ENCODE measurements around the gene PPEF1. TPM values are rescaled to one million over a fixed set of nuclear protein-coding genes. Genes with fewer than 3 reads are reported as not detected.
"Not testable (repeated sequence)": the region's sequence is repeated elsewhere in the genome, so short reads cannot be mapped to it uniquely, and the experiment has no call there.

PPEF1 gene
- total RNA-seq, 1 donor from 2014 or later: not detected

DNA sequence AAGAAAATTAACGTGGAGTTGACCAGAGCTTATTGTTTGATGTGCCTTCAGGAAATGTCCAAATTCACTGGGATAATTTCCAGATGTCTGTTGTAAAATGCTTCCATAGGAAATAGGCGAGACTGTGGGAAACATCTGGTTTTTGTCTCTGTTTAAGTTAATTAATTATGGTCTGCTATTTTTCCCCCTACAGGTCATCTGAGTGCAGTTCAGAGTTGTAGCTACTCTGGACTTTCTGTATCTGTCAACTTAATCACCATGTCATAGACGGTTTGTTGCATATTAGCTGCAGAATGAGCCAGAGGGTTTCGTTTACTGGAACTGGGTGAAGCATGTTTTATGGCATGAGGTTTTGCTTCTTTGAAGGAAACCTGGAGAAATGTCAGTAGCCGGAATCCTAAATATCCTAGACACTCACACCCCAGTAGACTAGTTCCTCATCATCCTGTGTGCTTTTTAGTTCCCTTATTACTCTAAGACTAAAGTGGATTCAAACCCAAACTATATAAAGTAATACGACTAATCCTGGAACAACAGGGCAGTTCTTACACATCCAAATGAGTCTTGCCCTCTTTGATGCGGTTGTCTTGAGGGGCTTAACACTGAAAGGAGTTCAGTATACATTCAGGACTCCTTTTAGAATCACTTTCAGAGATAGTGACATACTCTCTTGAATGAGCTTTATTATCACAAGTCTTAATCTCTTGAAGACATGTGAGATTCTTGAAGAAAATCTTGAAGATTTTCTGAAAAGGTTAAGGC is 62.5 kb downstream of the PPEF1 start:
- intact Hi-C loops (cut with micrococcal nuclease): no loop called here

DNA sequence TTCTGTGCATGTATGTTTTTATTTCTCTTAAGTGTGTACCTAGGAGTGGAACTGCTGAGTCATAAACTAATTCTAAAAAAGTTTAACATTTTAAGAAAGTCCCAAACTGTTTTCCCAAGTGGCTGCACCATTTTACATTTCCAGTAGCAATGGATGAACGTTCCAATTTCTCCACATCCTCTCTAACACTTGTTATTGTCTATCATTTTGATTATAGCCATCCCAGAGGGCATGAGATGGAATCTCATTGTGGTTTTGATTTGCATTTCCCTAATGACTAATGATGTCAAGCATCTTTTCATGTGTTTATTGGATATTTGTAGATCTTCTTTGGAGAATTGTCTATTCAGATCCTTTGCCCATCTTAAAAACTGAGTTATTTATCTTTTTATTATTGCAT is 82.5 kb downstream of the PPEF1 start:
- intact Hi-C loops (cut with micrococcal nuclease): no loop called here

DNA sequence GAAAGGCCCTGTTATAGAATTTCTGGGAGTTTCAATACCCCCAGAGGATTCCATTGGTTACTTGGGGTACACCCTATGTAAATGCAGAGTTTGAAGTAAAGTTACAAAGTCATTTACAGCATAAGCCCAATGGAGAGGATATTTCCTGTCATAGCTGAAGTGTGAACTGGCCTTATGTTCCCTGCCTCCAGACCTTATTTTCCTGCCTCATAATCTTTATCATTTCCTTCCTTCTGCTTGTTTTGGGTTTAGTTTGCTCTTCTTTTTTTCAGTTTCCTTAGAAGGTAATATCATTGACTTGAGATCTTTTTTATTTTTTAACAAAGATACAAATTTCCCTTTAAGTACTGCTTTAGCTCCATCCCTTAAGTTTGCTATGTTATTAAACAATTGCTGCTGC is 85.4 kb downstream of the PPEF1 start:
- intact Hi-C loops (cut with micrococcal nuclease): no loop called here

DNA sequence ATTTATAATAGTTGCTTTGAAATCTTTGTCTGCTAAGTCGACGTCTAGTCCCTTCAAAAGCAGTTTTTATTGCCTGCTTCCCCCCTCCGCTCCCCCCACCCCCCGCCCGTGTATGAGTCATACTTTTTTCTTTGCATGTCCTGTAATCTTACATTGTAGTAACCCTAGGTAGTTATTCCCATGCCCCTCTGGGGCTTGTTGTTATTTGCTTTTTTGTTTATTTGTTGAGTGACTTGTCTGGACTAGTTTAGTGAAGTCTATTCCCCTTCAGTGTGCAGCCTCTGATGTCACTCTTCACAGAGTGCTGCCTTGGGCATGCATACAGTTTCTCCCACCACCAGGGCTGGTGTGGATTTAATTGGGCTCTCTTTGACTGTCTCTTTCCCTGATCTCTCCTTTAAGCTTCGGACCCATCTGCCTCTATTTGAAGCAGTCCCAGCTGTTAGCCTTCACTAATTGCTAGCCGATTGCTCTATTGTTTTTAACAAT is 86.2 kb downstream of the PPEF1 start:
- intact Hi-C loops (cut with micrococcal nuclease): no loop called here

DNA sequence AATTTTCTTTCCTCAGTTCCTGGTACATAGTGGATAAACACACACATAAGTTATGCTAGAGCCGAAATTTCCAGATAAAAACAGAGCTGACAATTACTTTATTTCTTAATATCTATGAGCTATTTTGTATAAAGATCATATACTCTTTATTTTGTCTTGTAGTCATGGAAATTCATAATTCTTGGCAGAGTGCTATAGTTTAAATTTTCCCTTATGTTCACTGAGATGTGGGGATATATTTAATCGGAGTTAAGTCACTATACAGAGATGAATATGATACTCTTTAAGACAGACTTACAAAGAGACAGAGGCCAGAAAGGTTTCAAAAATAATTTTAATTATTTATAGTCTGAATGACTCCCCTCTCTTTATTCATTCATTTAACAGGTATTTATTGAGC is 89.7 kb downstream of the PPEF1 start:
- intact Hi-C loops (cut with micrococcal nuclease): no loop called here

DNA sequence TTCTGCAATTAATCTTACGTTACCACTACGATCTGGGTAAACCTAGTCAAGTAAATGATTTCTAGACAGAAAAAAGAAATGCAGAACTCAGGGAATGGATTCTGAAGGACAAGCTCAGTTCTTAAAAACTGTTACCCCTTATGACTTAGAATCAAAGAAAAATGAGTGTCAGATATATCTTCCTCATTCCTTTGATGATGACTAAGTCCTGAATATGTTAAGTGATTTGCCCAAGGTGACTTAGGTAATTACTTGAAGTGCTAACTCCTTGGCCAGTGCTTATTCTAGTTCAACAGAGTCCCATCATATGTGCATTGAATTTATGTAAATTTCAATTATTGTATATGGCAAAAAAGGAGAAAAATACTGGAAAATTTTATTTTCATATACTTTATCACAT is 92.5 kb downstream of the PPEF1 start:
- intact Hi-C loops (cut with micrococcal nuclease): no loop called here

DNA sequence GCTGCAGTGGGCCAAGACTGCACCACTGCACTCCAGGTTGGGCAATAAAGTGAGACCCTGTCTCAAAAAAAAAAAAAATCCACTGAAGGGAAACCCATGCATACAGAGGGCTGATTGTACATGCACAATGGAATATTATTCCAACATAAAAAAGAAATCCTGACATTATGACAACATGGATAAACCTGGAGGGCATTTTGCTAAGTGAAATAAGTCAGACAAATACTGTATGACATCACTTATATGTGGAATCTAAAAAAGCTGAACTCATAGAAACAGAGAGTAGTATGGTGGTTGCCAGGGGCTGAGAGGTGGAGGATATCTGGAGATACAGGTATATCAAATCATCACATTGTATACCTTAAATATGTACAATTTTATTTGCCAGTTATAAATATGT is 102.2 kb downstream of the PPEF1 start:
- intact Hi-C loops (cut with micrococcal nuclease): no loop called here

DNA sequence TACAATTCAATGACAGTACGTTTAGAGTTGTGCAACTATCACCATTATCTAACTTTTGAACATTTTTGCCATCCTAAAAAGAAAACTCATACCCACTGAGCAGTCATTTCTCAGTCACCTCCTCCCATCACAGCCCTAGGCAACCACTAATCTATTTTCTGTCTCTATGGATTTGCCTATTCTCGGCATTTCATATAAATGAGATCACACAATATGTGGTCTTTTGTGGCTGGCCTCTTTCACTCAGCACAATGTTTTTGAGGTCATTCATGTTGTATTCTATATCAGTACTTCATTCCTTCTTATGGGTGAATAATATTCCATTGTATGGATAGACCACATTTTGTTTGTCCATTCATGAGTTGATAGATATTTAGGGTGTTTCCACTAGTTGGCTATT is 103.0 kb downstream of the PPEF1 start:
- intact Hi-C loops (cut with micrococcal nuclease): no loop called here

DNA sequence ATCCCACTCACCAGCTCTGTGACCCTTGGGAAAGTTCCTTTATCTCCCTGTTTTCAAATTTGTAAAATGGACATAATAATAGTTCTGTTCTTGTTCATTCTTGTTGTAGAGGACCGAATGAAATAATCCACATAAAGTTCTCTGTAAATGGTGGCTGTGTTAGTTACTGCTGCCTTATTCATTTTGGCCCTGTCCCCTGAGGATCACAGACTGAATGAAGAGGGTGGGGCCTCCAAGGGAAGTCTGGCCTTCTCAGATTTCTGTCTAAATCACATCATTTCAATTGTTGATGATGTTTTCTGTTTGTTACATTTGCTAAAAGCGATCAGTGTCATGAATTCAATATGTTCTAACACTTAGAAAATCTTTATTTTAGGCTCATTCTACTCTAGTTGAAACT is 117.9 kb downstream of the PPEF1 start:
- intact Hi-C loops (cut with micrococcal nuclease): no loop called here

DNA sequence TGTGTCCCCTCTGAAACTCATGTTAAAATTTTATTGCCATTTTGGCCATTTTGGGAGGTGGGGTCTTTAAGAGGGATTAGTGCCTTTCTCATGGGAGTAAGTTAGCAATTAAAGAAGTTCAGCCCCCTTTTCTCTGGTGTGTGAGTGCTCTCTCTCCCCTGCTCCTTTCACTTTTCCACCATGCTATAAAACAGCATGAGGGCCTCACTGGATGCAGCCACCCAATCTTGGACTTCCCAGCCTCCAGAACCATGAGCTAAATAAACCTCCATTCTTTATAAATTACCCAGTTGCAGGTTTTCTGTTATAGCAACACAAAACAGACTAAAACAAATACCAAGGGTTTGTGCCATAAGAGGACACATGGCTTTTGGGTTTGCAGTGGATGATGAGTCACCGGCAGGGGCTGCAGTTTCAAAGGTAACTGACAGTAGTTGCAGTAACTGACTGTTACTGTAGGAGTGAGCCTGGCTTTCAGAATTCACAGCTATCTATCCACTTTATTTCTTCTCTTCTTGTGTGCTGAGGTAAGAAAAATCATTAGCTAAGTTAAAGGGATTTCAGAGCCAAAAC is 121.5 kb downstream of the PPEF1 start:
- intact Hi-C loops (cut with micrococcal nuclease): no loop called here

DNA sequence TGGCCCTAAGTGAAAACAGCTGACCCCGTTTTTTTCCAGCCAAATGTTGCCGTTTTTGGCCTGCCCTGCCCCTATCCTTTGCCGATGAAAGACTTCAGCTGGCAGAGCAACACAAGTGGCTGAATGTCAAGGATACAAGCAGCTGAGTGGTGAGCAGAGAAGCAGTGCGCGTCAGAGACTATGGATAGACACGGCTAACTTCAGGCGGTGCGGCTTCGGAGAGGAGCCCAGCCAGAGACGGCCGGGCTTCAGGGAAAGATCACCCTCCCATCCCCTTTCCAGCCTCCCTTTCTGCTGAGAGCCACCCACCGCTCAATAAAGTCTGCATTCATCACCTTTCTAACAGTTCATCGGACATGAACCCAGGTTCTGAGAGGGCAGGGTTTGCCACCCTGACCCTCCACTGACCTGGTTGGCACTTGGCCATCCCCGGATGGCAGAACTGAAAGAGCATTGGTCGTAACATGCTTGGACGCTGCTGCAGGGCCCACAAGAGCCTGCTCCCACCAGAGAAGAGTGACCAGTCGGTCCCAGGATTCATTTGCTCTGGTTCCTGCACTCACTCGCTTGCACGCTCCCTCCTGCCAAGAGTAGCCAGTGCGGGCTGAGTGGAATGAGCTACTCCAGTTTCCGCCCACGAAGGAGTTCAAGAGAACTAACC is 125.8 kb downstream of the PPEF1 start:
- intact Hi-C loops (cut with micrococcal nuclease): no loop called here

DNA sequence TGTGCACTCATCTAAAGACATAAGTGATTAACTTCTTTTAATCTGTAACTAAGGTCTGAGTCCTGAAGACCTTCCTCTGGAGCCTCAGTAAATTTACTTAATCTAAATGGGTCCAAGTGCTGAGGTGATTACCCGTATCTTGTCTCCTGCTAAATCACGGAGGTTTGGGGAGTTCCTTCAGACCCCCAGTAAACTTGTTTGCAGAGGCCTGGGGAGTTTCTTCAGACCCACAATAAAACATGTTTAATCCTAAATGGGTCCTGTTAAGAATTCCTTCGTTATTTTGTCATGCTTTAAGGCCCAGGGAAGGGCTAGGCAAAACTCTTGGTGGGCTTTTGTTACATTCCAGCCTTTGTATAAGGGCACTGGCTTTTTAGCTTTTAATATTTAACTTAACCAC is 140.5 kb downstream of the PPEF1 start:
- intact Hi-C loops (cut with micrococcal nuclease): not testable (repeated sequence)

DNA sequence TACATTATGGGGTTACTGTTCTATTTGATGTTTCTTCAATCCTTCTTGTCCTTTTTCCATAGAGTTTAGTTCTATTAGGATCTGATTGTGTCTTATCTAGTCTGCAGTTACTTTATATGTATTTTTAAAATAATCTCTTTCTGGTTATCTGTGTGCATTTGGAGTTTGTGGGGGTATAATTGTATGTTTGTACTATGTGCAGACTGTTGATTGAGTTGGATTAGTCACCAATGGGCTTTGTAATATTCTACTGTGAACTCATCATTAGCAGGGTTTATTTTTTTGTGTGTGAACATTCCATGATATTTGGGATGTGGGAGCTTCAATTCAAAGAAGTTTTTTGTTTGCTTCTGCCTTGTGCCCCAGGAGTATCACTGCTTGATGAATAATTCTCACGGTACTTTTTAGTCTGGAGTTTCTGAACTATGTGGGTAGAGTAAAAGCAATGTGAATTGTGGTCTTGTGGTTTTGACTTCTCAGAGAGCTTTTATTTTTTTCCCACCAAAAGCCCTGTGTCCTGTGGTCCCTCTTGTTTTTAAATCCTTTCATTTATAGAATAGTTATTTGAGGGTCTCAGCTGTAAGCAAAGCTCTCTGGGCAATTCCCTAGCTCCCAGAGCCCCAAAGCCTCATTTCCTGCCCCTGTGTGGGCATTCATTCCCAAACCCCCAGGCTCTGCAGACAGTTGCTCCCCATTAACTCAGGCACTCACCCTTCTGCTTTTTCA is 148.6 kb downstream of the PPEF1 start:
- intact Hi-C loops (cut with micrococcal nuclease): no loop called here

DNA sequence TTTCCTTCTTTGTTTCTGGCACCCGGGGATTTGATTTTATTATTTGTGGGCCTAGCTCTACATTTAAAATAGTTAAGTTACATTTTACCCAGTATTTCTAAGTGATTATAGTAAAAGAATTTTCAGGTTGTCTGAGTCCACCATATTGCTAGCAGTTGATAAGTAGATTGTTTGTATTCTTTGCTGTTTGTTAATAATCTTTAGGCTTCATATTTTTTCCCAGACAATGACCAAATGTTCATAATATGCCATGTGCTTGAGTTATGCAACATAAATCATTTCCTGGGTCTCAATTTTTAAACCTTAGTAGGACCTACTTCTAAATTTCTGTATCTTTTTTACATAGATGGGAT is 149.2 kb downstream of the PPEF1 start:
- intact Hi-C loops (cut with micrococcal nuclease): no loop called here

DNA sequence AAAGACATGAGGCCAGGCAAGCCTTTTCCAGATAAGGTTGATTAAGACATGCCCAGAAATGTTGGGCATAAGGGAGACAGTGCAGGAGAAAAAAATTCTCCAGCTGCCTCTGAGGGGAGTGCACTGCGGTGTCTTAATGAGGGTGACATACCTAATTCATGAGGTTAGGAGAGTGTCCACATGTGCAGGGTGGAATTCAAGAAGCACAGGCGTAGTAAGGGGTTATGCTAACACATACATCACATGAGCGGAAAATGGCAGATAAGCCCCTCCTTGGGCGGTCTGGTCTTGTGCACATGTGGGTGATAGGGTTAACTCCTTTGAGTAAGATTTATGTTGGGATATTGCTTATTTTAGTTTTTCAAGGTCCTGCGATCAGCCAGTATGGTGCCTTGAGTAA is 154.1 kb downstream of the PPEF1 start:
- intact Hi-C loops (cut with micrococcal nuclease): no loop called here

DNA sequence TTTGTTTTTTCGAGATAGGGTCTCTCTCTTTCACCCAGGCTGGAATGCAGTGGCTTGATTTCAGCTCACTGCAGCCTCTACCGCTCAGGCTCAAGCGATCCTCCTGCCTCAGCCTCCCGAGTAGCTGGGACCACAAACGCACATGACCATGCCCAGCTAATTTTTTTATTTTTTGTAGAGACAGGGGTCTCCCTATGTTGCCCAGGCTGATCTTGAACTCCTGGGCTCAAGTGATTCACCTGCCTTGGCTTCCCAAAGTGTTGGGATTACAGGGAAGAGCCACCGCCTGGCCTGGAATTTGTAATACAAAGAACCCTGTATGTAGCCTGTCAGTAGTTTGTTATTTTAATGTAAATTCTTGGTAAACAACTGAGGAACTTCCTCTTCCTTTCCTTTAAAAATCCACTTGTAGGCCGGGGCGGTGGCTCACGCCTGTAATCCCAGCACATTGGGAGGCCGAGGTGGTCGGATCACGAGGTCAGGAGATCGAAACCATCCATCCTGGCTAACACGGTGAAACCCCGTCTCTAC is 157.0 kb downstream of the PPEF1 start:
- intact Hi-C loops (cut with micrococcal nuclease): no loop called here

DNA sequence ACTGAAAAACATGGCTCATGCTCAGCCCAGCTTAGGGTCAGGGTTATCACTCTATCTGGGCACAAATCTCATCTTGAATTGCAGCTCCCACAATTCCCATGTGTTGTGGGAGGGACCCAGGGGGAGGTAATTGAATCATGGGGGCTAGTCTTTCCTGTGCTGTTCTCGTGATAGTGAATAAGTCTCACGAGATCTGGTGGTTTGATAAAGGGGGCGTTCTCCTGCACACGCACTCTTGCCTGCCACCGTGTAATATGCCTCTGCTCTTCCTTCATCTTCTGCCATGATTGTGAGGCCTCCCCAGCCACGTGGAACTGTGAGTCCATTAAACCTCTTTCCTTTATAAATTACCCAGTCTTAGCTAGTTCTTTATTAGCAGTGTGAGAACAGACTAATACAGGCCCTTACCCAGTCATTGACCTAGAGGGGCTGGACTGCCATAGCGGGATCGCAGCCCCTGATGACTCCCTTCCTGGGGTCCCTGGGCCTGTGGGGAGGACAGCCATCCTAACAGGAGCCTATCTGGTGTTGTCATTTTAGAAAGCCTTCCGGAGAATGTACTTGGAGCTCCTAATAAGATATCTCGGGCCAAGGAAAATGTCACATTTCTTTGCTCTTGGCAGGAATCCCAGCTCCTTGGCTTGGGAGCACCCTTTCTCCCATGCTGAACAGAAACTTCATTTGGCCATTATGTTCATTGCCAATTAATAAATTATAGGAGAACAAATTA is 163.9 kb downstream of the PPEF1 start:
- intact Hi-C loops (cut with micrococcal nuclease): no loop called here

DNA sequence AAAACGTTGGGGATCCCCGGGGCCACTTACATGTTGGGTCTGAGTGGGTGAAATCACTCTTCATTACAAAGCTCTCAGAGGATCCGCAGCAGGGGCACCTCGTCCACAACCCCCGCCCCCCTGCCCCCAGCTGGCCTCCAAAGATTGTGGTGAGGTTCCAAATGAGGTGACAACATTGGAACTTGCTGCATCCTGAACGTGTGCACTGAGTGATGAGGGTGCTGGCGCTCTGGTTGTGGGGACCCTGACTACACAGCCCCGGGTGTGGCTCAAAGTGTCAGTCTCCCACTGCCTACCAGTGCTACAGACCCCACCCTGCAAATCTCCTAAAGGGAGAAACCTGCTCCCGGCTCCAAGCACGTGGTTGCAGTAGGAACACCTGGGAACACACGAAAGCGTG is 164.5 kb downstream of the PPEF1 start:
- intact Hi-C loops (cut with micrococcal nuclease): no loop called here

DNA sequence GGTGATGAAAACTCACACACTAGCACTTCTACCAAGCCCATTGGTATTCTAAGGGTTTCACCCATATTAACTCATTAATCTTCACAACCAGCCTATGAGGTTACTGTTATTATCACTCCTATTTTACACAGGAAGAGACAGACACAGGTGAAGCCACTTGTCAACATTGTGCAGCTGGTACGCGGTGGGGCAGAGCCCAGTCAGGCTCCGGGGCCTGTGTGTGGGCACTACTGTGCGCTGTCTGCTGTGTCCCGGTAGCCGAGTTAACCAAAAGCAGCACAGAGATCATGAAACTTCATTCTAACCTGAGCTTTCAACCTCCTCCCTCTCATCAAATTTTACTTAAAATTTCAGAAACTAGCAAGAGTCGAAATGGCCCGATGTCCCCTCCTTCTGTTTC is 165.2 kb downstream of the PPEF1 start:
- intact Hi-C loops (cut with micrococcal nuclease): no loop called here

DNA sequence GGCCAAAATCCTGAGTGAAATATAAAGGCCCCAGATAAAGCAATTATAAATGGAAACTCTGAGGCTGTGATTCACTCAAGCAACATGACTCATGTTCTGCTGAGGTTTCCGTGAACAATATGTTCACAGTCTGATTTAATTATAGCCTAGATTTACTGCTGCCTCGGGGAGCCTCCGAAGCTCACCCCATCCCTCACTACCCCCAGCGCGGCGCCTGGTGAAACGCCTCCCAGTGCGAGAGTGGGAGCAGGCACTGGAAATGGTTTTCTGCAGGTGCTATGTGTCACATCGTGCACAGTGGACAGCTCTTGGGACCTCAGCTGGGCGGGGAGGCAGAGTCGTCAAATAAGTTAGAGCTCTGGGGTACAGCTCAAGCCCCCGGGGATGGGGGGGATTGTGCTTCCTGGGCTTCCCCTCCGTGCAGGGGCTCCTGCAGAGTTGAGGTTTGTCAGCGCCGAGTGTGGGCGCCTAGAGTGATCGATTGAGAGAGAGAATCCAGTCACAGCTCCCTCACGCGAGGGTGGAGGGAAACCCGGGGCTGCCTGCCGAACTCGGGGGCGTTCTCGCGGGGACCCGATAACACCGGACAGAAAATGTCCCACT is 165.8 kb downstream of the PPEF1 start:
- intact Hi-C loops (cut with micrococcal nuclease): no loop called here

DNA sequence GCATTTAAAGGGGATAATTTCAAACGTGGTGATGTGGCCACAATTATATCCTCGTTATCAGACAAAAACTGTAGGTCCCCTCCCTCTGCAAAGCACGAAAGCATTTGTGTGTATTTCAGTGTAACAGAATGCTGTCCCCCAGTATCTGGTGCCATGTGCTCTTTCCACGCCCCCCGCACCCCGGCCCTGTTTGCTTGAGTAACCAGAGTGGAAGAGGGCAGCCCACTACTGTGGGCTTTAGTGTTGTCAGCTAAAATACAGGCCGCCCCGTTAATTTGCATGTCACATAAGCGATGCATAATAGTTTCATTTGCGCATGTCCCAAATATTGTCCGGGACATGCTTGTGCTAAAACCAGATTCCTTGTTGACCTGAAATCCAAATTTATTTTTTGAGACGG is 166.4 kb downstream of the PPEF1 start:
- intact Hi-C loops (cut with micrococcal nuclease): no loop called here
